CD4-positive, alpha-beta T cell treated with Interferon alpha-2 for 1 hour (primary cell): ENCODE results near the gene CNTLN.
"Not testable (repeated sequence)": the region's sequence is repeated elsewhere in the genome, so short reads cannot be mapped to it uniquely, and the experiment has no call there.

Source experiments
- DNase-seq, 2 donors: peaks; one replicate each; pipeline ENCODE4 v3.0.0-alpha.2; 2020 to 2022

The CNTLN gene

DNA sequence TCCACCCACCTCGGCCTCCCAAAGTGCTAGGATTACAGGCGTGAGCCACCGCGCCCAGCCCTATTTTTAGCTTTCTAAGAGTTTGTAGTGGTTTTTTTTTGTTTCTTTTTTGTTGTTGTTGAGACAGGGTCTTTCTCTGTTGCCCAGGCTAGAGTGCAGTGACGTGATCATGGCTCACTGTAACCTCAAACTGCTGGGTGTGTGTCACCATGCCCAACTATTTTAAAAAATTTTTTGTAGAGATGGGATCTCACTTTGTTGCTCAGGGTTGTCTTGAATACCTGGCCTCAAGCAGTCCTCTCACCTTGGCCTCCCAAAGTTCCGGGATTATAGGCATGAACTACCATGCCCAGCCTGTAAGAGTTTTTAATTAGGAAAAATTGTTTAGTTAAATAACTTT is 298.7 kb downstream of the CNTLN start:
- DNase-seq, result no peak

DNA sequence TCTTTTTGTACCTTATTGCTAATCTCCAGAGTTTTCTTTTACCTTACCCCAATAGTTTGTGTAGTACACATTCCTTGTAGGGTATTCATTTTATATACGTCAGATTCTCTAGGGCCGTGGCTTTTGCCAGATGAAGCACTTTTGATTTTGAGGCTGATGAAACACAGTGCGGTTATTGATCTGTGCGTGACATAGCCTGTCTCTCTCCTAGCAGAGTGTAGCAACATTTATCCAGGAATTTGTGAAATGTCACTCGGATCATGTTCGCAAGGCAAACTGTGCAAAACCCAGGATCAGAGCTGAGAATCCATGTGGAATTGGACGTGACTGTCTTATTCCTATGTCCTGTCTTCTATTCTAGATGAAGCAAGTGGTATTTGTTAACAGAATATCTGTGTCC is 302.0 kb downstream of the CNTLN start:
- no peak for DNase-seq

DNA sequence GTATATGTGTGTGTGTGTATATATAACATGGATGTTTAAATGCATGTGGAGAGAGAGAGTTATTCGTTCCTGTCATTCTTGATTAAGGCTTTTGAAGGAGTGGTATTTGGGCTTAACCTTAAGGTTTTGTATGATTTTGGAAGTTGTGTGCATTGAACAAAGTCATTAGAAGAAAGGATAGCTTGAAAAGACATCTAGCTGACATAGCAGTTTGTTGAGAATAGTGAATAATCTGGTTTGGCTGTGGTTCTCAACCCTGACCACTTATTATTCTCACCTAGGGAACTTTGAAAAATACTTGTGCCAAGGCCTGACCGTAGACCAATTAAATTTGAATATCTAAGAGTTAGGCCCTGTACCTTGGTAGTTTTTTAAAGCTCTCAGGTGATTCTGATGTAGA is 303.0 kb downstream of the CNTLN start:
- DNase-seq, result no peak

DNA sequence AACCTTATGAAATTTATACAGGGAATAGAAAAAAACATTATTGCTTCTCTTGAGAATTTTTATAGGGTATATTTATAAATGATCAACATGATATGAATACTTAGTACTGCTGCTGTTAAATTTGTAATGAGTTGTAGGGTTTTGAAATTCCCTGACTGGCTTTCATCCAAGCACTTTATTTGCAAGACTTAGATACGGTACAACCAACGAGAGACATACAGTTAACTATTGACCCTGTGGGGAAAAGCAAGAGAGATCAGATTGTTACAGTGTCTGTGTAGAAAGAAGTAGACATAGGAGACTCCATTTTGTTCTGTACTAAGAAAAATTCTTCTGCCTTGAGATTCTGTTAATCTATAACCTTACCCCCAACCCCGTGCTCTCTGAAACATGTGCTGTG is 310.3 kb downstream of the CNTLN start:
- not testable (repeated sequence) for DNase-seq

DNA sequence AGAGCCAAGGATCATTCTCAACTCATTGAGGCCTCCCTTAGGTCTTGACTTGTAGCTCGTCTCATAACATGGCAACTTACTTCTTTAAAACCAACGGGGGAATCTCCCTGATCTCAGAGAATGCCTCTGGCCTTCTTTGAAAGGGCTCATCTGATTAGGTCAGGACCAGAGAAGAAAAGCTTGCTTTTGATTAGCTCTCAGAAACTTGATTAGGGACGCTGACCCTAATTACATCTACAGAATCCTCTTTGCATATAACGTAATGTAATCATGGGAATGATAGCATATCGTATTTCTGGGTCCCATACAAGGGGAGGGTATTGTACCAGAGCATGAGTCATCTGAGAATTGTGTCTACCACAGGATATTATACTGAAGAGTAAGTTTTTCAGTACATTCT is 318.9 kb downstream of the CNTLN start:
- DNase-seq, result no peak

DNA sequence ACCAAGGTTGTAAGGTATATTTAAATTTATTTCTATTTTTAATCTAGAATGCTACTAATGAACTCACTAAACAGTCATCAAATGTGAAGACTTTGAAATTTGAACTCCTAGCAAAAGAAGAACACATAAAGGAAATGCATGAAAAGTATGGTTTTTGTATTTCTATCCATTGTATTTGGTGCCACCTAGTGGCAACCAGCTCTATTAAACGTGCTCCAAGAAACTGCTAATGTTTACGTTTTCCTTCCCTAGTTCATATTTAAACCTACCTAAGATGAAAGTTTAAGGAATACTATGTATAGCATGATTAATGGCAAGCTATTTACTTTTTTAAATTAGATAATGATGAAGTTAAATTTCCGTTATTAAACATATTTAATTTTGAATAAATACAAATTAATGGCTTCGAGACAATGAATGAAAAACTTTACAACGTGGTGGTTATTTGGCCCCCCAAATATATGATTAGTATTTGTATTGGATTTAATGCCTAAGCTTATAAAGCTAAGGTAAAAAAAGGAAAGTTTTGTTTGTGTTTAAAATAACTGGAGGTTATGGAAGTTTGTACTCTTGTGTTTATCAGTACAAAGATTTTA is 328.1 kb downstream of the CNTLN start:
- DNase-seq, result peak in 1 of 2 donors; percentile 19

DNA sequence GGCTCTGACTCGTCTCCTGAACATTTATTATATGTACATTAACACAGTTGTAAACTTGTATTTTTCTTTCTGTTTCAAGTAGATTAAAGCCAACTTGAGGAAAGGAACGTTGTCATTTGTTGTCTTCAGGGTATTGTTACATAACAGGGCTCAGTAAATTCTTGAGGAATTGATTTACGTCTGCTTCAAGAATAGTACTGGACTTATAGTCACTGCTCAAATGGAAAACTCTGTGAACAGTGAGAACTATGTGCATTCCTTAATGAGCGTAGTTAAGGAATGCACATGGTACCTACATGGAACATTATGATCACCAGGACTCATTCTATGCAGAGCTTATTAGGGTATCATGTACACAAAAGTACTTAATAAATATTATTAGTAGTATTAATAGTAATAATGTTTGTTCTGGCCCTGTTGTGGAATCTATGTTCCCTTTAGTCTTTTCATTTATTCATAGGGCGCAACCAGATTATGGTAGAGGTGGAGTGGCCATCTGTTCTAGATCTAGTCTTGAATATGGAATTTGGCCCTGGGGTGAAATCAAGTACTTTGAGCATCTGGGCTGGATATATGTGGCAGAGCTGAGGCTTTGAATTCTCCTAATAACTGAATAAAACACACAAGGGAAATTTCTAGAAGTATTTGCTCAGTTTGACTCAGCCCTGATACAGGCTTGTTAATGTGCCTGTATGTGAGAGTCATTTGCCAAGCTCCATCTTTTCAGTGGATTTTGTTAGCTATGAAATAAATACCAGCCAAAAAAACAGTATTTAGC is 335.4 kb downstream of the CNTLN start:
- no peak for DNase-seq

DNA sequence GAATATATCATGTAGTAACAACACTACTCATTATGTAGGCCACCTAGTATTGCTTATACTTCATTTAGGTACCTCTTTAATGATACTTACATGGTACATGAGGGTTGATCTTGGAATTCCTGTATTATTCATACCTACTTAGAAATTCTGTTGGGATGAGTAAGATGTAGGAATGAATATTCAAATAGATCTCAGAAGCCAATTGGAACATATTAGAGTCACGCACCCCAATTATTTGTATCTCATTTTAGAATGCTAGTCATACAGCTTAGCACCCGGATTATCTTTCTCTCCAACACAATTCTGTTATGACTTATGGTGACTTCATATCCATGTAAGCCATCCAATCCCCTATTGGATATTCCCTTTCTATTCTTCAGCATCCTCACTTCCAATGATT is 337.3 kb downstream of the CNTLN start:
- no peak for DNase-seq

DNA sequence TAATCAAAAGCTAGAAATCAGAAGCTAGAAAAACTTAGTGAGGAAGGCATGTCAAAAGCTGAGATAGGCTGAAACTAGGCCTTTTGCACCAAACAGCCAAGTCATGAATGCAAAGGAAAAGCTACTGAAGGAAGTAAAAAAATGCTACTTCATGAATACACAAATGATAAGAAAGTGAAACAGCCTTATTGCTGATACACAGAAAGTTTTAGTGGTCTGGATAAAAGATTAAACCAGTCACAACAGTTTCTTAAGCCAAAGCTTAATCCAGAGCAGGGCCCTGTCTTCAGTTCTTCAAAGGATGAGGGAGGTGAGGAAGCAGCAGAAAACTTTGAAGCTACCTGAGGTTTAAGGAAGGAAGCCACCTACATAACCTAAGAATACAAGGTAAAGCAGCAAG is 341.6 kb downstream of the CNTLN start:
- no peak for DNase-seq

DNA sequence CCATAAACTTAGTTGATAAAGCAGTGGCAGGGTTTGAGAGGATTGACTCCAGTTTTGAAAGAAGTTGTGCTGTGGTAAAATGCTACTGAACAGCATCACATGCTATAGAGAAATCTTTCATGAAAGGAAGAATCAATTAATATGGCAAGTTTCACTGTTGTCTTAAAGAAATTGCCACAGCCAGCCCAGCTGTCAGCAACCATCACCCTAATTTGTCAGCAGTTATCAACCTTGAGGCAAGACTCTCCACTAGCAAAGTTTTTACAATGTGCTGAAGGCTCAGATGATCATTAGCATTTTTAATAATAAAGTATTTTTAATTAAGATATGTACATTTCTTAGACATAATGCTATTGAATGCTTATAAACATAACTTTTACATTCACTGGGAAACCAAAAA is 343.0 kb downstream of the CNTLN start:
- no peak for DNase-seq

DNA sequence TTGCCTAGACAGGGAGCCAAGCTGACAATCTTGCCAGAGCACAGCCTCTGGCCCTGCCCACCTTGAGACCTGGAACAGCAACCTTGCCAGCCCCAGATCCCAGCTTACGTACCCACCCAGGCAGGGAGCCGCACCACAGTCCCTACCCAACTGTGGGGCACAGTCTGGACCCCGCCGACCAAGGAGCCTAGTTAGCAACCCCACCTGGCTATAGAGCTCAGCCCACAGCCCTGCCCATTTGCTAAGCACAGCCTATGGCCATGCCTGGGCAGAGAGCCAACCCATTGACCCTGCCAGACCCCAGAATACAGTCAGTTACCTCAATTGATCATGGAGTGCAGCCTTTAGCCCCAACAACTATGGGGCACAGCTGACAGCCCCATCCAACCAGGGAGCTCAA is 346.1 kb downstream of the CNTLN start:
- DNase-seq, result no peak

DNA sequence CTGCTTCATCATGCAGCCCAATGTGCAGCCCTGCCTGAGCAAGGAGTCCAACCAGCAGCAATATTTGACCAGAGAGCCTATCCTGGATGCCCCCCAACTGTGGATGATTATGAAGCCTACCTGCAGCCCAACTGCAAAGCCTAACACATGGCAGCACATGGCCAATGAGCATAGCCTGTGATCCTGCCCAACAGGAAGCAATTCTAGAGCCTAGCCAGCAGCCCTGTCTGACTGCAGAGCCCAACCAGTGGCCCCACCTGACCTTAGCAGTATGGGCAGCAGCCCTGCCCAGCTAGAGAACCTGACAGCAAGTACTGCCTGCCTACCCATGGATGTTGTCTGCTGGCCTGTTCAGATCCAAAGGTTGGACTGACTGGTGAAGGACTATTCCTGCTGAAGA is 346.7 kb downstream of the CNTLN start:
- no peak for DNase-seq

DNA sequence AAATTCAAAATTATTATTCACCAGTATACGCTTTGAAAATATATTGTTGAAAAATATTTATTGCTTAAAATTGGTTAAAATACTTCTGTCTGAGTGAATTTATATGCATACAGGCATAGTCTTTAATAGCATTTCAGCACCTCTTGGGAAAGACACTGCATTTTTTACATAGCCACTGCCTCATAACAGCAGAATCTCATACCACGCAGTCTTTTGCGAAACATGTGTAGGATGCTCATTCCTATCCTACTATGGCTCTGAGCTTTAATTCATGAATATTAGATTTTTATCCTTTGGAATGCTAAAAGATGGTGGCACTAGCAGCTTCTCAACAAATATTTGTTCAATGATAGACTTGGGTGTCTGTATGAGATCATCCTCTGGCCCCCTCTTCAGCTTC is 350.1 kb downstream of the CNTLN start:
- no peak for DNase-seq

DNA sequence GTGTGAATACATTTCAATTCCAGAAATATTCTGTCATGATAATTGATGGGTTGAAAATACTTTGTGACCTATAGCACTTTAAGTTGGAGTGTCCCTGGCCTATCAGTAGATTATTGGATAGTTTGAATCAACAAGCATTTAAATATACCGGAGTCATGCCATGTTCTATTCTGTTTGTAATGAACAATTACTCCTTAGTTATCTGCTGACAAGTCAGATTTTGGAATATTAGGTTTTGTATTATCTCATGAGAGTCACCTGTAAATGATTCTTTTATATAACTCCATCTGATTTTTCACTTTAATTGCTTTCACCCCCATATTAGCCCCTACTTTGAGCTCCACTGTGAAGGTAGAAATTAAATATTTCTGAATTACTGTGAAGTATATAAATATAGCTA is 351.6 kb downstream of the CNTLN start:
- DNase-seq, result no peak

DNA sequence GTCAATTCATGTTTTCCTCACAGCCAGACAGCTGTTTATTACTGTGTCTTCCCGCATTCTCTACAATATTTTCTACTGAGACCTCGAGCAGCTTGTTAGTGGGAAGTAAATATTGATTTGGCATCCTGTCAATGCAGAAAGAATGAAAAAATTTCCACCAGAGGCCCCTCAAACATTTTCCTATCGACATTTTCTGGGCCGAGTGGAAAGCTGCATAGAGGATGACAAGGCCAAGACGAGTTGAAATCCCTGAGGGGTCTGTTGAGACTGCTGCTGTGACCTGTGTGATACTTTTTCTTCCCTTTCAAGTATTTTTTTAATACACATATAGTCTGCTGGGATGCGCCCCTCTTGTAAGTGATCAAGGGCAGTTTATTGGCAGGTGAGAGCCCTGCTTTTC is 352.6 kb downstream of the CNTLN start:
- DNase-seq, result no peak

DNA sequence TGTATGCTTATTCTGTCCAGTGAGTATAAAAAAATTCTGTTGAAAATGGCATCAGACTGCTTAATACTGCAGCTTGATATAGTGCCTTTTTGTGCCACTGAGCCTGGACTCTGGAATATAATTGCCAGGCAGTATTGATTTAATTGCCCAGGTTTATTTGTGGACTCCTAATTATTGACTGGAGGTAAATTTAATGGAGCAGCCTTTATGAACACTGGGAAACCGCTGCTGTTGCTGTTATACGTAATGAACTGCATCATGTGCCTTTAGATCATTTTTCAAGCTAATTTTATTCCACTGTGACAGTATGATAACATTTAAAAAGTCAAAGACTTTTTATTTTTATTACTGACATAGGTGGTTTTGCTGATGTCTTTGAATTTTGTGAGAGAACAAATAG is 353.8 kb downstream of the CNTLN start:
- DNase-seq, result no peak

DNA sequence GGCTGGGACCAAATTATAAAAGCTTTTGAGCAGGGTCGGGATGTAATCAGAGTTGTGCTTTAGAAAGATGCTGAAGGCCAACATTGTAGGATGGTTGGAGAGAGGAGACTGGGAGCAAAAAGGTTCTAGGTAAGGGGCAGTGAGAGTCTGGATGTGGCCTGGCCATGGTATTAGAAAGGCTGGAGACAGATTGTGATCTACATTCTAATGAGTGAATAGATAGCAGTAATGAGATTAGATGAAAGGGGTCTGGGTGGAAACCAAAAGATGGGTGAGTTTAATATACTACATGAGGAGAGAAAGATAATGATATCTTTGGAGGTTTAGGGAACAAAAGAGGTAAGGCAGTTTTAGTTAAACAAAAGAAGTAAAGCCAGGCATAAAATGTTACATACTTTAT is 355.3 kb downstream of the CNTLN start:
- DNase-seq, result no peak

DNA sequence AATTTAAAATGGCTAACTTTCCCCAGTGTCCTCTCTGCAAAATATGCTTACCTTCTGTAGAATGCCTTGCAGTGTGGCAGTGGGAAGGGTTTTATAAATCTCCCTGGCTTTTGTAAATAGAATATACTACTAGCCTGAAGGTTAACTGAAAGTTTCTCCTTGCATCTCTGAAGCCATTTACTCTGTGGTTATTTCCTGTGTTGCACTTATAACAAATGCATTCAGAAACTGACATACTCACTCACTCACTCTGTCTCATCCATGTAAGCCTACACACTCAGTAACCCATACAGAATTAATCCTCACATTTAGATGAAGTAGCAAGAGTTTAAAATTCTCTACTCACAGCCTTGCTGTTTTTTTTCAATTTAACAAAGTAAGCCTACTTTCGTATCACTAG is 356.9 kb downstream of the CNTLN start:
- DNase-seq, result no peak

DNA sequence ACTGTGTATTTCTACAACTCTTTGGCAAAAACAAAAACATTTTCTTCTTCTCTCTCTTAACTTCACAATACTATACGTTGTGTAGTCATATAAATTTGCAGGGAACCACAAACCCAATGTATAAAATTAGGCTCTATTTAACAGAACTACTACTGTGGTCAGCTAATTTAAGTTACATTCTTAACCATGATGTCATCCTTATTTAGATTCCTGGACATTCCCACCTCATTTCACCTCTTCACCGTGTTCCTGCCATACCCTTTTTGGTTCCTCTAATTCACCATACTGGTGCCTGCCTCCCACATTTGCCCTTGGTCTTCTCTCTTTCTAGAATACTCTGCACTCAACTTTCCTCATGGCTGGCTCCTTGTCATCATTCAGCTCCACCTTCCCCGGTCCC is 368.4 kb downstream of the CNTLN start:
- no peak for DNase-seq

DNA sequence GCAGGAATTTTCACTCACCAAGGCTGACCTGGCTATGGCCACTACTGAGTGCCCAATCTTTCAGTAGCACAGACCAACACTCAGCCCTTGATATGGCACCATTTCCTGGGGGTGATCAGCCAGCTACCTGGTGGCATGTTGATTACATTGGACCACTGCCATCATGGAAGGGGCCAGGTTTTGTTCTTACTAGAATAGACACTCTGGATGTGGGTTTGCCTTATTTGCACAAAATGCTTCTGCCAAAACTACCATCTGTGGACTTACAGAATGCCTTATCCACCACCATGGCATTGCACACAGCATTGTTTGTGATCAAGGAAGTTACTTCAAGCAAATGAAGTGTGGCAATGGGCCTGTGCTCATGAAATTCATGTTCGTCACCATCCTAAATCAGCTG is 374.3 kb downstream of the CNTLN start:
- DNase-seq, result no peak

DNA sequence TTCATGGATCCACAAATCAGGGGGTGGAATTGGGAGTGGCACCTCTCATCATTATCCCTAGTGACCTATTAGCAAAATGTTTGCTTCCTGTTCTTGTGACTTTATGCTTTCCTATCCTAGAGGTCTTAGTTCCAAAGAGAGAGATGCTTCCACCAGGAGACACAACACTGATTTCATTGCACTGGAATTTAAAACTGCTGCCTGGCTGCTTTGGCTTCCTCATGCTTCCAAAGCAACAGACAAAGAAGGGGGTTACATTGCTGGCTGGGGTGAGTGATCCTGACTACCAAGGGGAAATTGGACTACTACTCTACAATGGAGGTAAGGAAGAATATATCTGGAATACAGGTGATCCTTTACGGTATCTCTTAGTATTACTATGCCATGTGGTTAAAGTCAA is 374.9 kb downstream of the CNTLN start:
- no peak for DNase-seq

DNA sequence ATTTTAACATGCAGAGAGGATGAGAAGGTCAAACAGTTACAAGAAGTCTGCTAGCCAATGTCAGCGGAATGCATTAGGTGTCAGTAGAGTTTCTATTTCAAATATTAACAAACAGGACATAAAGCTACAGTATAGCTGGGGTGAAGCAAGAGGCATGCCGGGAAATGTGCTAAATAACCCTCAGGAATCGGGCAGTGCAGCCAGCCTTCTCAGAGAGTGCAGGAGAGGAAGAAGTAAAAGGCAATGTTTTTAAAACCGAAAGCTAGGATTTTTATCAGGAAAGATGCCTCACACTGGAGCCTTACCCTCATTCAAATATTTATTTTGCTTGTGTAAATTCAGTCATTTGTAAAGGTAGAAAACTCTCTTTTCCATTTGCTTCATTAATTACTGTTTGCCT is 384.9 kb downstream of the CNTLN start:
- no peak for DNase-seq

DNA sequence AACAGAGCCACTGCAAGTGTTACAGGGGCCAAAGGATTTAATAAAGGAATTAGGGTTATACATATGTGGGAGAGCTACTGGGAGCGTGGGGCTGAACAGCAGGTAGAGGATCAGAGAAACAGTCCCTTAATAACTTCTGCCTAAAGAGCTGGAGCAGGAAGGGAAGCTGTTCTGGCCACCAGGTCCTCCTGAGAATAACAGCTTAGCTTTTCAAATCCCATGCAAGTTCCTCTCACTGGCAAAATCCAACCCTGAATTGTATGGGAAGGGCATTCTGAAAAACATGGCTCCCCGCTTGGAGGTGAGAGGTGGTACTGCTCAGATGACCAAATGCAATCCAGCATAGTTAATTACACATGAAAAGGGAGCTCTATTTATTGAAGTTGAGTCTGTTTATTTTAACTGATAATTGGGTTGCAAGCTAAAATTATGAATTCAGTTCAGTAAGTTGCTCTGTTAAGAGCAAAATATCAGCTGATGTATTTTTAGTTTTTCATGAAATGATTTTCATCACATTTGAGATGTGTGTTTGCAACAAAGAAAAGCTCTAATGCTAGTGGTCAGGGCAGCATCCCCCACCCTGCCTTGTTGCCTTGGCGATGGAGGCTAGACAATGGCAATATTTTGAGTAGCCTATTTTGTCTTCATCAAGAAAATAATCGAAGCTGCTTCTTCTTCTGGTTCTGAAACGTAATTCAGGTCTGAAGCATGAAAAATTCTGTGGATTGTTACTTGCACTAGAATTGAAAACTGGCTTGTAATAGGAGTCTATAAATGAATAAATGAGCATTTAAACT is 385.6 kb downstream of the CNTLN start:
- no peak for DNase-seq
